C1 segment of cervical spinal cord (tissue), 14 donors: ENCODE data around the gene ATRNL1.

ENCODE experiments used
- DNase-seq, 14 donors: peaks; one replicate each; lab custom pipeline; 2025; lab: John Stamatoyannopoulos, UW

Gene ATRNL1

DNA sequence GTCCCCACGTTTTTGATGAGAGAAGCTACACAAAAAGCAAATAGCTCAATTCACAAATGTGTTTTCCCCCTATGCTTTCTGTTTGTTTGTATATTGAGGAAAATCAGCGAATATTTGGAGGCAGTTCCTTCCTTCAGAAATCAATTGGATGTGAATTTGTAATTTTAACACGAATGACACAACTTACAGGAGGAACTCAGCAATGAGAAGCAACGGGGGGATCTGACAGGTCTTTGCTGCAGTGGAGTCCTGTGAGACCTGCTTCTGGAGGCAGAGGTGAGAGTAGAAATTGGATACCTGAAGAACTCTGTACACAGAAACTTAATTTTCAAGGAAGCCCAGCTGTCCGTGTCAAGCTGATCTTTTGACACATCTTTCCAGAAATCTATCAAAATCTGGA is 809.4 kb downstream of the ATRNL1 start:
- no peak for DNase-seq

- no peak for DNase-seq
Measured at GRCh38 chr10:115903207-115903606, 810.0 kb downstream of the ATRNL1 start.

DNA sequence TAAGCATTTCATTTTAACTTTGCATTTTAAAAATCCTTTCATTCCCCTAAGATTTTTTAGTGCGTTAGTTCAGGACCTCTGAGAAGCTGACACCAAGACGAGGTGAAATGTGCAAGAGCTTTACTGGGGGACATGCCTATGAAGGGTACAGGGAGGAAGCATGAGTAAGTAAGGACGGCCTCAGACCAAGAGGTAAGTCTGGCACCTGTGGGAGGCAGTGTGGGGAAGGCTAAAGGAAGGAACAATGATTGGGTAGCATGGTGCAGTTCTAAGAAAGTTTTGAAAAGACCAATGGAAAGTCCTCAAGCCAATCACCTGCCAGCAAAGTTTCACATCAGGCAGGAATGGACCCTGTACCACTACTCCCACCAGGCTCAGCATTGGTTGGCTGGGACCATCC is 810.7 kb downstream of the ATRNL1 start:
- DNase-seq, result no peak

DNA sequence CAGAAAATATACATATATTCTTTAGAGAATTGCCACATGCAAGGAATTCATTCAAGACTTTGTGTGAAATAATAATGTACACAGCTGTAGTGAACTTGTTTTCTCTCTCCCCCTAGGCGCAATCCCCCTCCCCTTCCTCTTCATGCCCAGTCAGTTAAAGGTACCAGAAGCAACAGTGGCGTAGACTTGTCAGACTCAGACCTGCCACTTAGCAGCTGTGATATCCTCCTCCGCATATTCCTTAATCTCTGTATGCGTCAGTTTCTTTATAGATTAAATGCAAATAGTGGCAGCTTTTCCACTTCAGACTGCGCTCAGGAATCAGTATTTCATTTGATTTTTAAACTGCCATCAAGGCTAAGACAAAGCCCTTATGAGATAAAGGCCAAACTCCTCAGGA is 815.9 kb downstream of the ATRNL1 start:
- DNase-seq, result no peak

DNA sequence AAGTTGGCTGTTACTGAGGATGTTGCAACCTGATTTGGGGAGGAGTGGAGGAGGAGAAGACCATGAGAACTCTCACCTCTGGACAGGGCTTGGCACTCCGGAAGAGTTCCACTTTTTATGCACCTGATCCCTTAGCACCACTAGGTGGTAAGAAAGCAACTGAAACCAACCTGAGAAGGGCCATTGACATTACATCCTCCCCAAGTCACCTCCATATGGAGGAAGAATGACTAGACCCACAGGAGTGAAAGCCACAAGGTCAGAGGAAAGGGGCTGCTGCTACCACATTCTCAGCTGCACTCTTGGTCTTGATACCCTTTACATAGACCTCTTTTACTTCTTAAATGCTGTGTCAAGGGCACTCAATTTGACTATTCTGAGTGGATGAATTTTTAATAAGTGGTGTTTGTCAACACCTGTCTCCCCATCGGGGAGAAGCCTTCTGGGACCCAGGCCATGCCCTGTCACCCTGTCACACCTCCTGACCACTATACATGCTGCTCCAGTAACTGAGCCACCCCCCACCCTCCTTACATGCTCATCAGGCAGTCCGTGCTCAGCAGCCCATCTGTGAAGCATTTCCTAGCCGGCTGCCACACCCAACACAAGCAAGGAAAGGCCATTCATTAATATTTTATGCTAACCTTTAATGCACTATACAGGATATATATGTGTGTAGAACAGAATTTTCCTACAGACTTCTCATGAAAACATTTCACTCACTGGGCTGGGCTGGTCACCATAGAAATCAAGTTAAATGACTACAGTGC is 817.0 kb downstream of the ATRNL1 start:
- no peak for DNase-seq

- DNase-seq, result no peak
Measured at GRCh38 chr10:115914475-115914874, 821.3 kb downstream of the ATRNL1 start.

DNA sequence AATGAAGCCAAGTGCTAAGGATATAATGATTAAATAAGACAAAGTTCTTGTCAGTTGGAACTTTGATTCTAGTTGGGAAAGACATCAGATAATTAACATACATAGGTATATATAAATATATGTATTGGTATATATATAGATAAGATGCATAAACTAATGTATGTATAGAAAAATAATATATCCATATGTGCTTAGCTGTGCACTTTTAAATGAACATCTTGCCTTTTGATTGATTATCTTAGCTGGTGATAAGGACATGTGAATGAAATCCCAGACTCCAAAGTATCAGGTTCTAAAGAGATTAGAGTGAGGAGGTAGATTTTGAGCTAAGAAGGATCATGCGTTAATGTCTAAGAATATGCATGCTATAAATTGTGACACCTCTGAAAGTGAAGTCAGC is 822.3 kb downstream of the ATRNL1 start:
- DNase-seq, result no peak

- DNase-seq, result no peak
Measured at GRCh38 chr10:115918812-115919211, 825.6 kb downstream of the ATRNL1 start.

- DNase-seq, result no peak
Measured at GRCh38 chr10:115921795-115922194, 828.6 kb downstream of the ATRNL1 start.

- DNase-seq, result no peak
Measured at GRCh38 chr10:115931309-115931708, 838.1 kb downstream of the ATRNL1 start.

DNA sequence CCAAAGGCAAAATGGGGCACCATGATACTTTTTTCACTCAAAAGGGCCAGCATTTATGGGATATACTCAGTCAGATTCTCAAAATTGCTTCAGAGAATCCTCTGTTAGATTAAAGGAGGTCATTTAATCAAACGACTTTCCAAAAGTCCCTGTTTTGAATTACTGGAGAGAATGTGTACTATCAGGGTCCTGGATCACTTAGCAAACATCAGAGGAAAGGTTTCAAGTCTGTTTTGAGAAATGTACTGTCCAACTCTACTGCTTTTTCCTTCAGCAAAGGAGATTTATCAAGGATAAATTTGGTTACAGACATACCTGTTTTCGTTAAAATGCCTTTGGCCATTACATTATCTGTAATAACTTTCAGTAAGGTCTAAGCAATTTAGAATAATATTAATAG is 838.9 kb downstream of the ATRNL1 start:
- no peak for DNase-seq

- no peak for DNase-seq
Measured at GRCh38 chr10:115933098-115933497, 839.9 kb downstream of the ATRNL1 start.

DNA sequence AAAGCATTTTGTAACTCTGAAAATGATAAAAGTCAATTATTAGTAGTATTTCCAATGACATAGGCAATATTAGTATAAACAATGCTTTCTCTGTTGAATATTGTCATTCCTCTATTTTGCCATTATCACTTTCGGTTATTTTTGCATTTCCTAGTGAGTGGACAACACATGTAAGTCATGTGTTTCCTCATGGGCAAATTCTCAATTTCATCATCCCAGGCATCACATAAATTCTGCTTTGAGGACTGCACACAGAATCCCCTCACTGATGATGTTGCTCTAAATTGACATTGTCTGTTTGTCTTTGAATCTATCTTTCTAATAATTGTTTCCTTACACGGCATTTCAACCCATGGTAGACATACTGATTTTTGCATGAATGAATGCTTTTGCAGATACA is 842.6 kb downstream of the ATRNL1 start:
- no peak for DNase-seq

DNA sequence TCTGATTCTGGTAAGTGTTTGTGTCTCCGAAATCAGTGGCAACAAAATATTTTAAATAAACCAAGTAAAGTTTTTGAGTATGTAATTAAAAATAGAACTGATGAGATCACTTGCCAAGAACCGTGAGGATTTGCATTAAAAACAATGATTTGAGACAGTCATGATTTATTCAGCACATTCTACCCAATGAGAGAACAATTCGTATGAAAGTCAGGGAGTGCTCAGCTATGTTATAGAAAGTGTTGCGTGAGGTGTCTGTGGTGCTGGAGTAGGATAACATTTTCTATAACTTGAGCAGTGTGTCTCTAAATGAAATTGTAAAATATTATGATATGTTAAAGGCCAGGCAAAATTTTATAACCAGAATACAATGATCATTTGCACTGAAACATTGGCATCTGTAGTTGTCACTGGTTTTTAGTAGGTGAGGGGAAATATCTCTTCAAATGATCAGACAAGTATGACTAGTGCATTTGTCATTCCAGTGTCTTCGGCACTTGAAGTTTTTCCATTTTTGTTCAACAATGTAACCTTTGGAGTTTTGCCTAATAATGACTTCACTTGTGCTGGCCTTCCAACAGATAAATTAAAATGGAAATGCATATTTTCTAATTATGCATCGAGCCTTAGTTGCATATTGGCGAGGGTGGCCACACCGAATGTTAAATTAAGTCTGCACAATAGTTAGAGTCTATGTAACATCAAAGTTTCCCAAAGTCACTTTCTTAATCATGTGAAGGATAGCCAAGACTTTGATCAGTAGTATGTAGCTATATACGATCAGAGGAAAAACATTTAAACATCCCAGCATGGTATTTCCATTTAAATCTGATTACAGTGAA is 844.0 kb downstream of the ATRNL1 start:
- DNase-seq, result no peak

DNA sequence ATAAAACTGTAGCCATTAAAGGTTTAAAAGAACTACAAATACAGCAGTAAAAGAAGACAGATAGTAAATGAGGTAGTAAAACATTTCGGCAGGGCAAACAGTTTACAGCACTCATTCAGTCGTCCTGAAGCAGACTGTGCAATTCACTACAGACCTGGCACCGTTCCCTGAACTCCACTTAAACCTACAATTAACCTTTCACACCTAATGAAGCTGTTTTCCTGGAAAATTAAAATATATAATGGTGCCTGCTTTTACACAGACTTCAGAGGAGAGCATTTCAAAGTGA is 844.5 kb downstream of the ATRNL1 start:
- no peak for DNase-seq

DNA sequence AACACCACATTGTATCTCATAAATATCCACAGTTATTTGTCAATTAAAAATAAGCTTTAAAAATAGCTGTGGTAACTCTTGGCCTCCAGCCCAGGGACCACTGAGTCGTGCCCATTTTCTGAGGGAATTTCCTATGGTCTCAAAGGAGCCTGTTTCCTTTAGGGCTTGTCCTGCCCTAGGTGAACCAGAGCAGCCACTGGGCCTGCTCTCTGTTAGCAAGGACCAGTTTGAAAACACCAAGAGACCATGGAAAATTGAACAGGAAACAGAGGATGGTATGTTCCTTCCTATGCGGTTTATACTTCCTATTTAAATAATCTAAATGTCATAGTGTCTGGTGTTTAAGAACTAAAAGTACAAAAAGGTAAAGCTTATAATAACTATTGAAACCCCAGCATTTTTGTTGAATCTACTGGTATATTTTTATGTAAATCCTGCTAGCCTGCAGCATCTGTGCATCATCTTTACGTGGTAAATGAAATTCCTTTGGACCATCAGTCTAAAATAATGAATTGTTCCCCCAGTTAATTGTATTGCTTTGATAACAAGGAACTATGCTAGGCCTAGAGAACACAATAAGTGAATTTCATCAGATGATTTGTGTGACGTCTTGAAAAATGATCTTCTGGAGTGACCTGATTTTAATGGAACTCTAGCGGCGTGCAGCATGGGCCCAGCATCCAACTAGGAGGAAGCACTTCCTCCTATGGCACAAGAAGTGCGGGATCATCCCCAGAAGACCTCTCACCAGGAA is 846.1 kb downstream of the ATRNL1 start:
- no peak for DNase-seq

DNA sequence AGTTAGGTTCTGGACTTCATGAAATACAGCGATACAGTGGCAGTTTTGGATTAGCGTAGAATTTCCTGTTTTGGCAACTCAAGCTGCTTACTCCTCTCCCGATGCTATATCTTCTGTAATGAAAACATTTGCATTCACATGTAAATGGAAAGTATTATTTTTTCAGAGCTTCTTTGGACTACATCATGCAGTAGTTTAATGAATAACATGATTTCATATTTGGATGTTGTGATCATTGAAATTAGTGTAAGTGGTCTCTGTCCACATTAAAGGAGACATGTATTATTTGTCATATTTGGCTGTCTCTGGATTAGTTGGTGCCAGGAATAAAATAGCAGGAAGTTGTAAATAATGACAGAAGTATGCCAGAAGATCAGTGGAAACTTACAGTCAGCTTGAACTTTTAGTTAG is 848.2 kb downstream of the ATRNL1 start:
- no peak for DNase-seq

DNA sequence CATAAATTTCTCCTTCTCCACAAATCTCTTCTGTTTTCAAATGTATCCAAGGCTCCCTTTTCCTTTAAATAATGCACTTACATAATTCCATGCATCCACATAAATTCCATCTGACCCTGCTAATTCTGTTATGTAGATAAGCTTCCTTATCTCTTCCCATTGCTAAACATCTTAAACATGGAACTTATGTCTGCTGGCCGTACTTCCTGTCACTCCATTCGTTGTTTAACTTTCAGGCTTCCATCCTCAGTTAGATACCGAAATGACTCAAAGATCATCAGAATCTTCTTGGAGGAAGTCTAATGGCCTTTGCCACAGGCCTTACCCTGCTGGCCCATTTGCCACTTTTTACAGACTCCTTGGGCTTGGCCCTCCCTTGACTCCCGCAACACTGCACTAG is 848.9 kb downstream of the ATRNL1 start:
- no peak for DNase-seq

GRCh38 chr10:115944538-115944937 is 851.4 kb downstream of the ATRNL1 start:
- no peak for DNase-seq

DNA sequence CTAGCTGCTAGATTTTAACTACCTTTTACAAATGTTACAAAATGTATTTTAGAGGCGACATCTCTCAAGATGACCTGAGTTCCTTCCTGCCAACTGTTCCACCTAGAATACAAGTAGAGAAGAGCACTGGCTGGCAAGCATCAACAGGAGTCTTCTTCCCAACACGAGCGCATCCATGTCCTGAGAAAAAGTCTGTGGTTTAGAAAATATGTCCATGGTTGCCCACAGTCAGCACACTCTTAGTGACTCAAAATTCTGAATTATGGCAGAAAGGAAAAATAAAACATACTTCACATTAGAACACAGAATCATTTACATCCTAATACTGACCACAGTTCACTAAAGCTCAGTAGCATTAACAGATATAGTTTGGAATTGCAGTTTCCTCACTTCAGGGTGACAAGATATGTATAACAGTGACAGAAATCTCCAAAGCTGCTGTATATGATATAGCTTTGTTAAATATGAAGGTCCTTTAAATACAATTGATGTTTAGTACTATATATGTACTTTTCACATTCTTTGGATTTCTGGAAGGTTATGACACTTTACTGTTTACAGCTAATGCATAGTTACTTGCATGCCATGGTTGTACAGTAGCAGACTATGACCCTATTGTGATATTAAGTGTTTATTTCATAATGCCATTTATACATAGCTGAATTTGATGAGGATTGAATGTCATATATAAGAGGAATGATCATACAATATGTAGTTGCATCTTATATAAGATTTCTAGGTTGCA is 852.7 kb downstream of the ATRNL1 start:
- no peak for DNase-seq

DNA sequence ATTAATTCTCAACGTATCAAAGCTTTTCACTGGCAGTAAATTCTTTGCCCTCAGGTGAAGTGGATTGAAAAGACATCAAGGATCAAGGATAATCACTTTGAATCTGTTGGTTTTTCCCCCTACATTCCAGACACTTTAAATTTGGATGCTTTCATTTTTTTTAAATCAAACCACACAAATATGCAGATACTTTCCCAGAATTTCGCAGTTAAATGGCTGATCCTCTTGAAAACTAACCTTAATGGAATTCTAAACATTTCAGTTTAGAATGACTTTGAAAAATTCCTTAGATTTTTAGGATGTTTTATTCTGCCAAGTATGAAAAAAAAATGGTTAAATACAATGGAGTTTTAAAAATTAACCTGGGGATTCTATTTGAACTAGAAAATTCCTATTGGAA is 853.9 kb downstream of the ATRNL1 start:
- no peak for DNase-seq

DNA sequence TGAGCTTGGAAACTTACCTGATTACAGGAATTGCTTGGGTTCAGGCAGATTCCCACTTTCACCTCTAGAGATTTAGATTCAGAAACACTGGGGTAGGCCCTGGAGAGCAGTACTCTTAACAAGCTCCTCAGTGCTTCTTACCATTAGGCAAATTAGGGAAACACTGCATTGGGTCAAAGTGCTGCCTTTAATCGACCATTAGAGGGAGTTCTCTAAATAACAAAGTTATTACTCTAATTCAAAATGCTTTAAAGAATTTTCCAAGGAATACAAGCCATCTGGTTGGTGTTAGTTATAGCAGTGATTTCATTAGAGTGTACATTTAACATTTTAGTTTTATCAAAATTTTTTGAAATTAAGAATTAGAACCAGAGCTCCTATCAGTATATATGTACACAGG is 855.3 kb downstream of the ATRNL1 start:
- DNase-seq, result no peak
